ENCODE measurements around the gene AP3B1. TPM values are rescaled to one million over a fixed set of nuclear protein-coding genes. Genes with fewer than 3 reads are reported as not detected.

The AP3B1 gene
- total RNA-seq, 1 donor from 2014 or later, result 62.1 TPM

GRCh38 chr5:78327761-78328510, 33.4 kb upstream of the AP3B1 start:
- no peaks in the 10 kb centered on the region for H3K9me3 ChIP-seq (ENCODE audit: control insufficient read depth in 3 of 3, low read length in 3 of 3)
- no peaks in the 10 kb centered on the region for H3K4me1 ChIP-seq (ENCODE audit: control insufficient read depth in 3 of 3, insufficient read depth in 3 of 3, low read length in 3 of 3)
- no peak overlapping the region for H3K4me3 ChIP-seq (ENCODE audit: low read length in 3 of 3)
- no peaks in the 10 kb centered on the region for H3K27me3 ChIP-seq (ENCODE audit: control insufficient read depth in 3 of 3, insufficient read depth in 3 of 3, low read length in 3 of 3)
- H3K9ac ChIP-seq (ENCODE audit: low read depth in 1 of 3, low read length in 3 of 3), result no peak overlapping the region
- H3K27ac ChIP-seq (ENCODE audit: low read depth, low read length), result no peak overlapping the region
- H3K36me3 ChIP-seq (ENCODE audit: control insufficient read depth in 3 of 3, insufficient read depth in 3 of 3, low read length in 3 of 3), result no peaks in the 10 kb centered on the region

- no peaks in the 10 kb centered on the region for H3K9me3 ChIP-seq (ENCODE audit: control insufficient read depth in 3 of 3, low read length in 3 of 3)
- no peak overlapping the region for H3K4me3 ChIP-seq (ENCODE audit: low read length in 3 of 3)
These were observed 32.4 kb upstream of the AP3B1 start for GRCh38 chr5:78326930-78327329.

GRCh38 chr5:78323241-78323640, 28.7 kb upstream of the AP3B1 start:
- Histone ChIP-seq H3K9ac (ENCODE audit: low read depth in 1 of 3, low read length in 3 of 3) (no peak overlapping the region), H3K27ac (ENCODE audit: low read depth, low read length) (no peak overlapping the region), H3K4me3 (ENCODE audit: low read length in 3 of 3) (no peak overlapping the region), H3K36me3 (ENCODE audit: control insufficient read depth in 3 of 3, insufficient read depth in 3 of 3, low read length in 3 of 3) (no peaks in the 10 kb centered on the region), H3K9me3 (ENCODE audit: control insufficient read depth in 3 of 3, low read length in 3 of 3) (no peaks in the 10 kb centered on the region), H3K4me1 (ENCODE audit: control insufficient read depth in 3 of 3, insufficient read depth in 3 of 3, low read length in 3 of 3) (no peaks in the 10 kb centered on the region), H3K27me3 (ENCODE audit: control insufficient read depth in 3 of 3, insufficient read depth in 3 of 3, low read length in 3 of 3) (no peaks in the 10 kb centered on the region)

More at GRCh38 chr5:78326930-78327329, 32.4 kb upstream of the AP3B1 start:
- Histone ChIP-seq H3K9ac (ENCODE audit: low read depth in 1 of 3, low read length in 3 of 3) (no peak overlapping the region), H3K36me3 (ENCODE audit: control insufficient read depth in 3 of 3, insufficient read depth in 3 of 3, low read length in 3 of 3) (no peaks in the 10 kb centered on the region), H3K4me1 (ENCODE audit: control insufficient read depth in 3 of 3, insufficient read depth in 3 of 3, low read length in 3 of 3) (no peaks in the 10 kb centered on the region), H3K27me3 (ENCODE audit: control insufficient read depth in 3 of 3, insufficient read depth in 3 of 3, low read length in 3 of 3) (no peaks in the 10 kb centered on the region), H3K27ac (ENCODE audit: low read depth, low read length) (no peak overlapping the region)

- no peak overlapping the region for H3K27ac ChIP-seq (ENCODE audit: low read depth, low read length)
- no peak overlapping the region for H3K9ac ChIP-seq (ENCODE audit: low read depth in 1 of 3, low read length in 3 of 3)
- H3K36me3 ChIP-seq (ENCODE audit: control insufficient read depth in 3 of 3, insufficient read depth in 3 of 3, low read length in 3 of 3), result no peaks in the 10 kb centered on the region
- H3K4me3 ChIP-seq (ENCODE audit: low read length in 3 of 3), result no peak overlapping the region
- H3K27me3 ChIP-seq (ENCODE audit: control insufficient read depth in 3 of 3, insufficient read depth in 3 of 3, low read length in 3 of 3), result no peaks in the 10 kb centered on the region
- no peaks in the 10 kb centered on the region for H3K9me3 ChIP-seq (ENCODE audit: control insufficient read depth in 3 of 3, low read length in 3 of 3)
- H3K4me1 ChIP-seq (ENCODE audit: control insufficient read depth in 3 of 3, insufficient read depth in 3 of 3, low read length in 3 of 3), result no peaks in the 10 kb centered on the region
These were observed 25.9 kb upstream of the AP3B1 start for GRCh38 chr5:78320401-78320800.

GRCh38 chr5:78318337-78318736, 23.8 kb upstream of the AP3B1 start:
- H3K36me3 ChIP-seq (ENCODE audit: control insufficient read depth in 3 of 3, insufficient read depth in 3 of 3, low read length in 3 of 3), result no peaks in the 10 kb centered on the region
- no peaks in the 10 kb centered on the region for H3K9me3 ChIP-seq (ENCODE audit: control insufficient read depth in 3 of 3, low read length in 3 of 3)
- H3K27me3 ChIP-seq (ENCODE audit: control insufficient read depth in 3 of 3, insufficient read depth in 3 of 3, low read length in 3 of 3), result no peaks in the 10 kb centered on the region
- no peaks in the 10 kb centered on the region for H3K4me1 ChIP-seq (ENCODE audit: control insufficient read depth in 3 of 3, insufficient read depth in 3 of 3, low read length in 3 of 3)
- H3K27ac ChIP-seq (ENCODE audit: low read depth, low read length), result no peak overlapping the region
- no peak overlapping the region for H3K9ac ChIP-seq (ENCODE audit: low read depth in 1 of 3, low read length in 3 of 3)
- H3K4me3 ChIP-seq (ENCODE audit: low read length in 3 of 3), result no peak overlapping the region

GRCh38 chr5:78317515-78317914, 23.0 kb upstream of the AP3B1 start:
- Histone ChIP-seq H3K36me3 (ENCODE audit: control insufficient read depth in 3 of 3, insufficient read depth in 3 of 3, low read length in 3 of 3) (no peaks in the 10 kb centered on the region), H3K9me3 (ENCODE audit: control insufficient read depth in 3 of 3, low read length in 3 of 3) (no peaks in the 10 kb centered on the region), H3K27ac (ENCODE audit: low read depth, low read length) (no peak overlapping the region), H3K9ac (ENCODE audit: low read depth in 1 of 3, low read length in 3 of 3) (no peak overlapping the region), H3K4me1 (ENCODE audit: control insufficient read depth in 3 of 3, insufficient read depth in 3 of 3, low read length in 3 of 3) (no peaks in the 10 kb centered on the region), H3K4me3 (ENCODE audit: low read length in 3 of 3) (no peak overlapping the region), H3K27me3 (ENCODE audit: control insufficient read depth in 3 of 3, insufficient read depth in 3 of 3, low read length in 3 of 3) (no peaks in the 10 kb centered on the region)

GRCh38 chr5:78308703-78309102, 14.2 kb upstream of the AP3B1 start:
- H3K4me1 ChIP-seq (ENCODE audit: control insufficient read depth in 3 of 3, insufficient read depth in 3 of 3, low read length in 3 of 3), result no peaks in the 10 kb centered on the region
- H3K4me3 ChIP-seq (ENCODE audit: low read length in 3 of 3), result no peak overlapping the region
- H3K27ac ChIP-seq (ENCODE audit: low read depth, low read length), result no peak overlapping the region
- no peaks in the 10 kb centered on the region for H3K9me3 ChIP-seq (ENCODE audit: control insufficient read depth in 3 of 3, low read length in 3 of 3)
- no peak overlapping the region for H3K9ac ChIP-seq (ENCODE audit: low read depth in 1 of 3, low read length in 3 of 3)
- H3K27me3 ChIP-seq (ENCODE audit: control insufficient read depth in 3 of 3, insufficient read depth in 3 of 3, low read length in 3 of 3), result no peaks in the 10 kb centered on the region
- H3K36me3 ChIP-seq (ENCODE audit: control insufficient read depth in 3 of 3, insufficient read depth in 3 of 3, low read length in 3 of 3), result no peaks in the 10 kb centered on the region

GRCh38 chr5:78300464-78301045, 6.1 kb upstream of the AP3B1 start:
- Histone ChIP-seq H3K9me3 (ENCODE audit: control insufficient read depth in 3 of 3, low read length in 3 of 3) (no peaks in the 10 kb centered on the region), H3K27ac (ENCODE audit: low read depth, low read length) (no peak overlapping the region), H3K4me3 (ENCODE audit: low read length in 3 of 3) (no peak overlapping the region), H3K27me3 (ENCODE audit: control insufficient read depth in 3 of 3, insufficient read depth in 3 of 3, low read length in 3 of 3) (peaks cover 0 to 3% (median 0%) of the 10 kb centered on the region in 3 donors), H3K36me3 (ENCODE audit: control insufficient read depth in 3 of 3, insufficient read depth in 3 of 3, low read length in 3 of 3) (no peaks in the 10 kb centered on the region), H3K4me1 (ENCODE audit: control insufficient read depth in 3 of 3, insufficient read depth in 3 of 3, low read length in 3 of 3) (peaks cover 3% of the 10 kb centered on the region in 3 donors), H3K9ac (ENCODE audit: low read depth in 1 of 3, low read length in 3 of 3) (no peak overlapping the region)

GRCh38 chr5:78295035-78295961, 800 bp upstream of the AP3B1 start:
- Histone ChIP-seq H3K4me1 (ENCODE audit: control insufficient read depth in 3 of 3, insufficient read depth in 3 of 3, low read length in 3 of 3) (peaks cover 9 to 15% (median 11%) of the 10 kb centered on the region in 3 donors), H3K4me3 (ENCODE audit: low read length in 3 of 3) (peak overlapping the region; percentile 93 to 96 (median 94)), H3K9me3 (ENCODE audit: control insufficient read depth in 3 of 3, low read length in 3 of 3) (no peaks in the 10 kb centered on the region), H3K27me3 (ENCODE audit: control insufficient read depth in 3 of 3, insufficient read depth in 3 of 3, low read length in 3 of 3) (peaks cover 0 to 3% (median 0%) of the 10 kb centered on the region in 3 donors), H3K27ac (ENCODE audit: low read depth, low read length) (peak overlapping the region; percentile 89), H3K9ac (ENCODE audit: low read depth in 1 of 3, low read length in 3 of 3) (peak overlapping the region; percentile 72 to 97 (median 80)), H3K36me3 (ENCODE audit: control insufficient read depth in 3 of 3, insufficient read depth in 3 of 3, low read length in 3 of 3) (no peaks in the 10 kb centered on the region)

Data from skeletal muscle tissue (tissue), 4 donors.